GM10266 (cell line): Measurements from ENCODE around the gene POLR1F.
A peak's percentile ranks its signal among the peaks of the same experiment; 100 is the strongest.

Experiments used
- DNase-seq: peaks from one replicate; pipeline ENCODE4 v3.0.0; 2012; ENCODE audit errors: extremely low spot score
- TF ChIP-seq, protein P1 (sequence below): IDR thresholded peaks from 2 replicates; pipeline ENCODE4 v1.5.1; 2012; ENCODE audit warnings: mild to moderate bottlenecking, low read depth; ENCODE audit not compliant: control insufficient read depth, insufficient read depth; ENCODE audit errors: missing control alignments

The POLR1F gene, protein sequence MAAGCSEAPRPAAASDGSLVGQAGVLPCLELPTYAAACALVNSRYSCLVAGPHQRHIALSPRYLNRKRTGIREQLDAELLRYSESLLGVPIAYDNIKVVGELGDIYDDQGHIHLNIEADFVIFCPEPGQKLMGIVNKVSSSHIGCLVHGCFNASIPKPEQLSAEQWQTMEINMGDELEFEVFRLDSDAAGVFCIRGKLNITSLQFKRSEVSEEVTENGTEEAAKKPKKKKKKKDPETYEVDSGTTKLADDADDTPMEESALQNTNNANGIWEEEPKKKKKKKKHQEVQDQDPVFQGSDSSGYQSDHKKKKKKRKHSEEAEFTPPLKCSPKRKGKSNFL

DNA sequence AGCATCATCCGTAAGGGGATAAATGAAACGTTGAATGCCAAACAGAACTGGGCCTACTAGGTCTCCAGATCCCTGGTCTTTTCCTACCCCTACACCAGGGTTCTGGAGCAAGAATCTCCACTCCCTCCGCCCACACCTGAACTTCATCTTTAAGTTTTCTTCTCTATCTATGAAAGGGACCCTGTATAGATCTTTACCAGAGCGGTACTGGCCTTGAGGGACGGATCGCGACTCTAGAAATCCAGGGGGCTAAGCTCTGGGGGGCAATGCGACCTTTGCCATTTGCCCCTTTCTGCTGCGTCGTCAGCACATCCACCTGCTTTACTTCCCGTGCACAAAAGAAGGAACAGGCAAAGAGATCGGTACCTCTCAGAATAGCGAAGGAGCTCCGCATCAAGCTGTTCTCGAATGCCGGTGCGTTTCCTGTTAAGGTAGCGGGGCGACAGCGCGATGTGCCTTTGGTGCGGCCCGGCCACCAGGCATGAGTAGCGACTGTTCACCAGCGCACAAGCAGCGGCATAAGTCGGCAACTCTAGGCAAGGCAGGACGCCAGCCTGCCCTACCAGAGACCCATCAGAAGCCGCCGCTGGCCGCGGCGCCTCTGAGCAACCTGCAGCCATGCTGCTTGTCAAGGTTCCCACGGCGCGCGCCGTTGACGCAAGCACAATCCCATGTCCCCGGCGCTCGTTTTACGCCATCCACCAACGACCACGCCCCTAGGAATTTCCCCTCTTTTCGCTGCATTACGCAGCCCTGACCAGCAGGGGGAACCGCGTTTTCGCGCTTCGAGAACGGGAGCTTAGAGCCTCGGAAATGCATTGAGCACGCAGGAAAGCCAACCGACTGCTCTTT, at the start of gene POLR1F:
Gene POLR1F, minus strand, starts transcription at position 641 of the 852 bp plus-strand sequence. Its CDS starts 21 bp downstream, at position 620.
- peak; percentile 85 for DNase-seq
- TF ChIP-seq, protein P1, sequence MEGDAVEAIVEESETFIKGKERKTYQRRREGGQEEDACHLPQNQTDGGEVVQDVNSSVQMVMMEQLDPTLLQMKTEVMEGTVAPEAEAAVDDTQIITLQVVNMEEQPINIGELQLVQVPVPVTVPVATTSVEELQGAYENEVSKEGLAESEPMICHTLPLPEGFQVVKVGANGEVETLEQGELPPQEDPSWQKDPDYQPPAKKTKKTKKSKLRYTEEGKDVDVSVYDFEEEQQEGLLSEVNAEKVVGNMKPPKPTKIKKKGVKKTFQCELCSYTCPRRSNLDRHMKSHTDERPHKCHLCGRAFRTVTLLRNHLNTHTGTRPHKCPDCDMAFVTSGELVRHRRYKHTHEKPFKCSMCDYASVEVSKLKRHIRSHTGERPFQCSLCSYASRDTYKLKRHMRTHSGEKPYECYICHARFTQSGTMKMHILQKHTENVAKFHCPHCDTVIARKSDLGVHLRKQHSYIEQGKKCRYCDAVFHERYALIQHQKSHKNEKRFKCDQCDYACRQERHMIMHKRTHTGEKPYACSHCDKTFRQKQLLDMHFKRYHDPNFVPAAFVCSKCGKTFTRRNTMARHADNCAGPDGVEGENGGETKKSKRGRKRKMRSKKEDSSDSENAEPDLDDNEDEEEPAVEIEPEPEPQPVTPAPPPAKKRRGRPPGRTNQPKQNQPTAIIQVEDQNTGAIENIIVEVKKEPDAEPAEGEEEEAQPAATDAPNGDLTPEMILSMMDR: peak; percentile 95

DNA sequence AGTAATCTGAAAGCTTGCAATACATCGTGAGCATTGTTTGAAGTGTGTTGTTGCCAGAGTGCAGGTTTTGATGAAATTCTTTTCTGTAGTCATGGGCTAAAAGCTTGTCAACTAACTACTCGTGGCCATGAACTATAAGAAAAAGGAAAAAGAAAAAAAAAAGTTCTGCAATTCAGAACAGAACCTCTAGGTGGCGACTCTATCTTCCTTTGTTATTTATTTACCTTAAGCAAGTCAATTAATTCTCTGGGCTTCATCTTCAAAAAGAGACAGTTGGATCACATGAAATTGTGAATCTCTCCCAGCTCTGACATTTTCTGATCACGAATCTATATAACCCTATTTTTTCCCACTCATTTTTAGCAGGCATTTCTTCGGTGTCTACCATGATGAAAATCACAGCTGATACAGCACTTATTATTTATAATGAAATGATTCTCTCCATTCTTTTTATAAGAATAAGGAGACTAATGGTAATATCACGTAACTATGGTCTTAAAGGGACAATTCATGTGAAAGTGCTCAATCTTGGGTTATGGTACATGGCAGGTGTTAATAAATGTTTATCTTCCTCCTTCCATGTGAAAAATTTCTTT, 45.8 kb upstream of the POLR1F start:
- TF ChIP-seq, protein P1: peak; percentile 65
- peak; percentile 13 for DNase-seq

DNA sequence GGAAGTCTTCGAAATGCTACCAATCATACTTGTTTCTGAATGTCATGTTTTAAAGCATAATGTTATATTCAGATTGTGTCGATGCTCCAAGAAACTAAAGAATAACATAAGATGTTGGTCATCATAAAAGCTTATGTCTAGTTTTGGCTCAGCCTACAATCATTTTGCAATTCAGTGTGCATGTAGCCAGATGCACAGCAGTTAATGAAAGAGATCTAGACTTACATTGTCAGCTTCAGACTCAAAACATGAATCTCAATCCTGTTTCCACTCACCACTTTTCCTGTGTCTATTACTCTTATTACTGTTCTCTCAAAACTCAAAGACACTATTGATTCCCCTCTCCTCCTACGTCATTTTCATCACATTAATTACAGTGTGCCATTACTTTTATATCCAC, 43.2 kb upstream of the POLR1F start:
- DNase-seq: no peak
- TF ChIP-seq, protein P1: no peak

DNA sequence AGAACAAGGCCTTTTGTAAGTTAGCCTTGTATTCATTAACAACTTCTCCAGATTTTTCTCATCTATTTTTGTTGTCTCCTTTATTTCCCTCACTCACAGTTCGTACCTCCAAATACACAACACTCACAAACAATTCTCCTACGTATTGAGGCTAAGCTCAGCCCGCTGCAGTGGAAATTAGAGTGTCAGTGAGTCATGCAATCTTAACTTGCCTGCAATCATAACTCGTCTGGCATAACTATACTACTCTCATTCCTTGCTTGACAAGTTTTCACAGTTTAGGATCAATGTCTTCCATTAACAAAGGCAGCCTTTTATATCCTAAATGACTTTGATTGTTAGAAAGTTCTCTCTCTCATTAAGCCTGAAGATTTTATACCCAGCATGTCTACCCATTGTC, 40.8 kb upstream of the POLR1F start:
- DNase-seq: no peak
- TF ChIP-seq, protein P1: no peak

DNA sequence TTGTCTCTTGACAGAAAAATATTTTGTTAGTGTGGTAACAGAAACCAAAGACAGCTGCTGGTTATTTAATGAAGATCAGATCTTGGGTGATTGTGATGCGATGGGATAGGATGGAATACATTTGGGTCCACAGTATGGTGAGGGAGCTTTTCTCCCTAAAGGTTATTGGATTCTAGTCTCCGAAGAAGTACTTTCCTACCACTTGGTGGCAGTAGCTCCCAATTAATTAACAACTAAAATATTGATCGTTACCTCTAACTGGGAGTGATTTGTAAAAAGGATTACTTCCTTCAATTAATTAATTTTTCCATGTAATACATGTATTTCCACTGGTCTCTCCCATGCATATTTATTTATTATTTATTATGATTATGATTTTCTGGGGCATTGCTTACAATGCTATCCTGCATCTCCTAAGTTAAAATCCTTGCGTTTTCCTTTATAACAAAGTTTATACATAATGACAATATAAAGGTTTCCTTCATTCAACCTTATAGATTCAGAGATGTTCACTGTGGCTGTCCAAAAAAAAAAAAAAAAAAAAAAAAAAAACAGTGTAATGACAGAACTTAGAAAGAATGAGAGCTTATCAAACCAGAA, 39.0 kb upstream of the POLR1F start:
- DNase-seq: peak; percentile 25

DNA sequence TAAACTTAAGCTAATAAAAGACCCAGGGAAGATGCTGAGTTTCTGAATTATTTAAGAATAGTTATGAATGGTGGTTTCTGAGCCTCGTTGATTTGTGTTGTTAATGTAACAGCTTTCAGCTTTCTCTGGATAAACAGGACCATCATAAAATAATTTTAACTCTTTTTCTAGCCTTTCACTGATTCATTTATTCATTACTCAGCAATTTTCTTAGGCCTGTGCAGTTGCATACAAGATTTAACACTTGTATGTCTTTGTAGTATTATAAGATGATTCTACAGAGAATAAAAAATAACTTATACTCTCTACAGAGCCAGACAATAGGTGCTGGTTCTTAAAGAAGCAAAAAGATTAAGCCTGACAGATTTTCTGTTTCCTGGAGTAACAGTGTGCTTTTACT, 35.2 kb upstream of the POLR1F start:
- TF ChIP-seq, protein P1: no peak
- DNase-seq: no peak

More for the DNA sequence above, 39.0 kb upstream of the POLR1F start:
- TF ChIP-seq, protein P1: peak; percentile 61
